GM18907 (cell line): ENCODE results near the gene CEBPG.

Experiments
- ATAC-seq: cut with Tn5 transposase; IDR thresholded peaks from one replicate; pipeline ENCODE4 v1.9.1; 2021; ENCODE audit warnings: mild to moderate bottlenecking, moderate library complexity; ENCODE audit not compliant: unreplicated experiment

Gene CEBPG

DNA sequence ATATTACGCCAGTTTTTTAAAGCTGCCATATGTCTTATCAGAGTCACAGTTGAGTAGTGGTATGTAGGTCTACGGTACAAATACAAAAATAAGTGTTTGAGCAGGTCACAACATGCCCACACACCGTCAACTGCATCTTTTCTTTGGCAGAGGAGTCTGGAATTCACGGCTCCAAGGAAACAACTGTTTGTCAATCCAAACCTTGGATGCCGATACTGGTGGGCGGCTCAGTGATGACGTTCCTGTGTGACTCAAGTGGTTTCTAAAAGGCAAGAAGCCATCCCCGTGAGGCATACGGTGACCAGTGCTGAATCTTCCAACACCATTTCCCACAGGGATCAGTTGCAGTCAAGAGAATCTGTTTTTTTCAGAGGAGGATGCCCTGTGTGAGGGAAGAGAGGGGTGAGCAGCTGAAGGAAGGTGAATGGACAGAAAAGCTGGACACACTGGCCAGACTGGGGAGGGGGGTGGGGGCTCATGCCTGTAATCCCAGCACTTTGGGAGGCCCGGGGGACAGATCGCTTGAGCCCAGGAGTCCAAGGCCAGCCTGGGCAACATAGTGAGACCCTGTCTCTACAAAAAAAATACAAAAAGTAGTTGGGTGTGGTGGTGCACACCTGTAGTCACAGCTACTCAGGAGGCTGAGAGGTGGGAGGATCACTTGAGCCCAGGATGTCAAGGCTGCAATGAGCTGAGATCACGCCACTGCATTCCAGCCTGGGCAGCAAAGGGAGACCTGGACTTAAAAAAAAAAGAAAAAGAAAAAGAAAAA, 22.8 kb upstream of the CEBPG start:
- ATAC-seq, result no peak

DNA sequence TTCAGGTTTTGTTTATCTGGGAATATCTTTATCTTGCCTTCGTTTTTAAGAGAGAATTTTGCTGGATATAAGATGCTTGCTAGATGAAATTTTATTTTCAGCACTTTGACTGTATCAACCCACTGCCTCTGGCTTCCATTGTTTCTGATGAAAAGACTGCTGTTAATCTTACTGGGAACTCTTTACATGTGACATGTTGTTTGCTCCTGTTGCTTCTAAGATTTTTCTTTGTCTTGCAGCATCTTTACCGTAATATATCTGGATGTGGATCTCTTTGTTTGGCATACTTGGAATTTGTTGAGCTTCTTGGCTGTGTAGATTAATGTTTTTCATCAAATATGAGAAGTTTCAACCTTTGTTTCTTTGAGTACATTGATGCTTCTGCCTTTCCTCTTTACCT, 18.0 kb upstream of the CEBPG start:
- ATAC-seq, result no peak

DNA sequence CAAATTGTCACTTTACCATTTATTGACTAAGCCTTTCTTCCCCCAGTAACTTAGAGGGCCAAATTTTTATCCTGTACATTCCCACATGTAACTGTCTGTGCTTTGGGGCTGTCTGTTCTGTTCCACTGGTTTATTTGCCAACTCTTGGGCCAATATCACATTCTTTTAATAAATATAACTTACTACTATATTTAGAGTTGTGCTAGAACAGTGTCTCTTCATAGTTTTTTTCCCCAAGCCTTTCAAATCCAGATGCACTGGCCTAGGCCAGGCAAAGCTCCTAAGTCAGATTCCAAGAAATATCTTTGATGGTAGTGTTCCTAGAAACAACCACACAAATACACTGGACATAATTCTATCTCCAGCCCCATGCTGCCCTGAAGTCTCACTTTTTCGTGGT, 16.0 kb upstream of the CEBPG start:
- ATAC-seq, result no peak

DNA sequence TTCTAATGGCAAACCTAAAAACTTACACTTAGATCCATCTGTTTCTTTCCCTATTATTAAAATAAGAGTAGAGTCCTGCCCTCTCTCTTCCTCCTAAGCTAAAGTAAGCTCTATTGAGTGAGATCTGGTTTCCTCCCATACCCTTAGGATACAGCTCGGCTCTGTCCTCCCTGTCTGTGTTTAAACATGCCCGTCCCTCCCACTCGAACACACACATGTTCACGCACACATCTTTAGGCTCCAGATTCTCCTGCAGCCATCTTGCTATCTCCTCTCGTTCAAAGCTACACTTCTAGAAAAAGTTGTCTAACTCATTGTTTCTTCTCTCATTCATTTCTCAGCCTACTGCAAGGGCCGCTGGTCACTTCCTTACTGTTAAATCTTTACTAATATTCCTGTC, 15.1 kb upstream of the CEBPG start:
- no peak for ATAC-seq

DNA sequence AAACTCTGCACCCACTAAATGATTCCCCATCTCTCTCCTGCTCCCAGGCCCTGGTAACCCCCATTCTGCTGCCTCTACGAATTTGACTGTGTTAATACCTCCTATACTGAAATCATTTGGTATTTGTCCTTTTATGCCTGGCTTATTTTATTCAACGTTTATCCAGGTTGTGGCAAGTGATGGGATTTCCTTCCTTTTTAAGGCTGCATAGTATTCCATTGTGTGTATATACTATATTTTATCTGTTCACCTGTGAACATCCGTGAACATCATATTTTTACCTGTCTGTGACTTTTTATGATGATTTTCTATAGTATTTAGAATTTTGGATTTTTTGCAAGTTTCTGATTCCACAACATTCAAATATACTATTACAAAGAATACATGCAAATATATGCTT, 13.9 kb upstream of the CEBPG start:
- no peak for ATAC-seq

DNA sequence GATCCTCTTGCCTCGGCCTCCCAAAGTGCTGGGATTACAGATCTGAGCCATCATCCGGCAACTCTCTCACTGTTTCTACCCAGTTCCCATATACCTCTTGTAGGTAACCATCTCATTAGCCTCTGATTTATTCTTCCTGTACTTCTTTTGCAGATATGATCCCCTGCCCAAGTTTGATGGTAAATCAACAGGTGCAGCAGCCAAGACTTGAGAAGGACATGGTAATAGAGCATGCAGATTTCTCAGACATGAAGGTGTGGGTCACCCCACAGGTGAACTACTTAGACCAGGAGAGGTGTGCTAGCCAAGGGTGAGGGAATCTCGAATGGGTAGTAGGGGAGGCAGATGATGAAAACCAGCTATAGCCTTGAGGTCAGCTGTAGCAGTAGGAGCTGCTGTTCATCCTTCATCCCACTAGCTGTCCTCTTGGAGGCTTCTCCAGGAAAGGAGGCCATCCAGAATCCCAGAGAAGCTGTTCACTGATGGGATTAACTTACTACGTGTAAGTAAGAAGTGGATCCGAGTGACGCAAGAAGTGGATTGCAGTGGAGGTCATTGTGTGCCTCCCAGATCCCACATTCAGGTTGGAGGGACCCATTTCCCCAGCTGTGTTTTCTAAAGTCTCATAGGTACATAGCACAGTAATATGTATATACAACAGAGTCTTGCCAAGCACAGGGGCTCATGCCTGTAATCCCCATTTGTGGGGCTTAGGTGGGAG, 10.8 kb upstream of the CEBPG start:
- ATAC-seq, result no peak

DNA sequence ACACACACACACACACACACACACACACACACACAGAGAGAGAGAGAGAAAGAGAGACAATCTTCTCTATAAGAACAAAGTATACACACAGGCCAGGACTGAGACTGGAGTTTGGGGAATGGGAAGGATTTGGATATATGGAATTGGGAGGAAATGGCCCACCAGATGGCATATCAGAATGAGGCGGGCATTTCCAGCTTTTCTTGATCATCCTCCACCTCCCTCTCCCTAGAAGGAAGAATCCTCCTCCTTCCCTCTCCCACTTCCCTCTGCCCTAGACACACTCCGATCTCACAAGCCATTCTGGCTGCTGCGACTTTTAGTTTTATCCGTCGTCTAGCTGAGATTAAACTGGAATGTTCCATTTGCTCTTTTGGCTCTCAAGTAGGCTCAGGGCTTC, 10.0 kb upstream of the CEBPG start:
- ATAC-seq, result no peak

DNA sequence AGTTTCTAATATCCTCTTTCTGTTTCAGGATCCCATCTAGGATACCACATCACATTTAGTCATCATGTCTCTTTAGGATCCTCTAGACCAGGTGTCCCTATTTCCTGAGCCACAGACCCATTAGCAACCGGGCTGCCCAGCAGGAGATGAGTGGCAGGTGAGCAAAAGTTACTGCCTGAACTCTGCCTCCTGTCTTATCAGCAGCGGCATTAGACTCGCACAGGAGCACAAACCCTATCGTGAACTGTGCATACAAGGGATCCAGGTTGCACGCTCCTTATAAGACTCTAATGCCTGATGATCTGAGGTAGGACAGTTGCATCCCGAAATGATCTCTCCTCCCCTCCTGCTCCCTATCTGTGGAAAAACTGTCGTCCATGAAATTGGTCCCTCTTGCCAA, 7.8 kb upstream of the CEBPG start:
- no peak for ATAC-seq

DNA sequence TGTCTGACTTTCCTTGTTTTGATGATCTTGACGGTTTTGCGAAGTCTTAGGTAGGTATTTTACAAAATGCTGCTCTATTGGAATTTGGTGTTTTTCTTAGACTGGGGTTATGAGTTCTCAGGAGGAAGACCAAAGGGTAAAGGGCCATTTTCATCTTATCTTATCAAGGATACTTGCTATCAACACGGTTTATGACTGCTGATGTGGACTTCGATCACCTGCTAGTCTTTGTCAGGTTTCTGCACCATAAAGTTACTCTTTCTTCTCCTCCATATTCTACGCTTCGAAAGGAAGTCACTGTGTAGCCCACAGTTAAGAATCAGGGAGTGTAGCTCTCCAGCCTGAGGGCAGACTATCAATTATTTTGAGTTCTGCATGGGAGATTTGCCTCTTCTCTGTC, 7.4 kb upstream of the CEBPG start:
- ATAC-seq, result no peak

DNA sequence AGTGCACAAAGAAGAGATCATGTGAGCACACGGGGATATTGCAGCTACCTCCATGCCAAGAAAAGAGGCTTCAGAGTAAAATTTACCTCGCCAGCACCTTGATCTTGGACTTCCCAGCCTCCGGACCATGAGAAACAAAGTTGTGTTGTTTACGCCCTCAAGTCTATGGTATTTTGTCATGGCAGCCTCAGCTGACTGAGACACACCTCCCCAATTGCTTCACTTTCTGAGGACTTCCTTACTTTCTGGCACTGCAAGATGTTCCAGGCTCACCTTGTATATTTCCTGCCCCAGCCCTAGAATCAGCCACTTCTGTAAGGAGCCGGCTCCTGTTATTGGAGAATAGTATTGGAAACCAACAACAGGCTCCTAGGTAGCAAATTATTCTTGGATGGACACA, 6.6 kb upstream of the CEBPG start:
- ATAC-seq, result no peak

DNA sequence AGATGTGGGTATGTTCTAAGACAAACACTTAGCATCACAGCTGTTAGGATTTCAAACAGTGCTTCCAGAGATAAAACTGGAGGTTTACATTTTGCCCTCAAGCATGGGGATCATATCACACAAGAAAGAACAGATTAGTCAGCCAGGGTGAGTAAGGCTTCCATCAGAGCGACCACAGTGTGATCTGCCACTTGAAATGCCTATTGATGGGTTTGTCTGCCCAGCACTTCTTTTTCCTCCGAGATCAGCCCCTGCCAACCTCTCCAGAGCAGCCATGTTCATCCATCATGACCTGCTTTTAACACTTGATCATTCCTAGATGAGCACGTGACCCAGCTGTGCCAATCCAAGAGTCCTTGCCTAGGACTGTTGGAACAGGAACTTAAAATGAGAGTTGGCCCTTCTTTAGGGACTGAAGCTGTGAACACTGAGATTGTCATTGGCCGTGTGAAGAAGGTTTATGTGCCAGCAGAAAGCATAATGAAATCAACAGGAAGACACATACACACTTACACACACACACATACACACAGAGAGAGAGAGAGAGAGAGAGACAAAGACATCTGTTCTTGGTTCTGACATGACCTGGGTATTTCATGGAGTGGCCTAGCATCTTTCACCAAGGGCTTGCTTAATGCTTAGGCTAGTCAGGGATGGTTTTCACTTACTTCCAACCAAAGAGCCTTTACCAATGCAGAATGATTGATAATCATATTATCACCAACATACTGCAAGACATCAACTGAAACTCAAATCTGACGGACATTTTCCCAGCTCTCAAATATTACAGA, 5.2 kb upstream of the CEBPG start:
- no peak for ATAC-seq

DNA sequence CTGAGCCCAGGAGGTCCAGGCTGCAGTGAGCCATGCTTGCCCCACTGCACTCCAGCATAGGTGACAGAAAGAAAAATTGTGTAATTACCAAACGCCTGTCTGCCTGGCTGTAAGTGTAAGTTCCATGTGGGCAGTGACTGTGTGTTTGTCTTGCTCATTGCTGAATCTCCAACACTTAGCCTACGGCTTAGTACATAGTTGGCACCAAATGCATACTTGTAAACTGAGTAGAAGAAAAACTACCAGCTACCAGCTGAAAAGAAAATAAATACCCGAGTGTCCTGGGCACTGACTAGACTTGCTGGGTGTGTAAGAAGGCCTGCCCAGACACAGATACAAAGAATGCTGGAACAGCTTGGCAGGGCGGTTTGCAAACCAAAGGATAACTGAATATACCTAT, 2.7 kb upstream of the CEBPG start:
- ATAC-seq, result no peak

DNA sequence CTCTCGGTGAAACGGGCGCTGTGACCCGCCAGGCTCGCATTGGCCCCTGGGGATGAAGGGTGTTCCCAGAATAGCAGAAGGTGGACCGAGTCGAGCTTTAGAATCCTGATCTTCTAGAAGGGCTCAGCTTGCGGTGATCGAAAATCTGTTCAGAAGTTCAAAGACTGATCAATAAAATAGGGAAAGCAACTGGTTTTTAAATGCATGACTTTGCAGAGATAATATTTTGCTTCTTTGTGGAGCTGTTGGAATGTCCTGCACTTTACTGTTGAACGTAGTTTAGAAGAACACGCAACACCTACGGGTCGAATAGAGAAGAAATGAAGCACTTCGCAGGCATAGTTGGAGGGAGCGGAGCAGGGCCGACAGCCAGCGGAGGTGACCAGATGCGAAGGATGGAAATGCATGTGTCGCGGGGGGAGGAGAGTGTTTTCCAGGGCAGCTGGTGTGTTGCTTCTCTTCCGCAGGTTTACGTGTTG, 766 bp downstream of the CEBPG start:
- ATAC-seq, result no peak

DNA sequence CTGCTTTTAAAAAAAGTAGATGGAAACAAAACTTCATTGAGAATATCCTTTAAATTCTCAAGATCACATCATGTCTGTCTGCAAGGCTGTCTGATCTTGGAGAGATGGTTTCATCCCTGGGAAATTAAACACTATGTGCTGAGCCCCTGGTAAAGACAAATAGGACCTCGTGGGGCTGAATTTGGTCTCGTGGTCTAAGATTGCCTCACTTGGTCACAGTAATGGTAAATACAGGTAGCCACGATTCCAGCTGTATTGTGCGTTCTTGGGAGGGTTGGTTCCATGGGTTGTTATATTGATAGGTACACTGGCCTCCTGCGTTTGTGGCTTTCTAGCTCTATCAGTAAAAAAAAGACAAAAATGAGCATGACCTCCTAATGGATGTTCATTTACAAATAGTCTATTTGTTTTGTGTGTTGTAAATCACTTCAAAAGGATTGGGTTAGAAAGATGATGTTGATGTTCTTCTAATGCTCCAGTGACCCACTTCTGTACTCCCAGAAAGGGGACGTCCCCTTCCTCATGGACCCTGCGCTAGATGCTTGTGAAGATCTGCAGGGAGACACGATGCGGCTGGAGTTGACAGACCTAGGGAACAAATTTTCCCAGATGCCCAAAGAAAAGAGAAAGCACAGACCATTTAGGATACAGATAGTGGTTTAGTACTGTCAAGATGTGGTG, 1.8 kb downstream of the CEBPG start:
- ATAC-seq, result no peak

DNA sequence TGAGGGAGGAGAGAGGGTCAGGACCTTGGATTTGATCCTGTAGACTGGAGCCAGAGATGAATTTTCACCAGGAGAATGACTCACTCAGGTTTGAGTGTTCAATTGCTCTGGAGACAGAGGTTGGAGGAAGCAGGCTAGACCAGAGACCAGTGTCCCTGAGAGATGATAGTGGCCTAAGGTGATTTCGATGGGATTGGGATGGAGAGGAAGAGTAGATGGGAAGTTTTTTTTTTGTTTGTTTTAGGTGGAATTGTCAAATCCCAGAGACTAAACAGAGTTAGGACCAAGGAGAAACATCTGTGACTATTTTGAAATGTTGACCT, 2.3 kb downstream of the CEBPG start:
- no peak for ATAC-seq

DNA sequence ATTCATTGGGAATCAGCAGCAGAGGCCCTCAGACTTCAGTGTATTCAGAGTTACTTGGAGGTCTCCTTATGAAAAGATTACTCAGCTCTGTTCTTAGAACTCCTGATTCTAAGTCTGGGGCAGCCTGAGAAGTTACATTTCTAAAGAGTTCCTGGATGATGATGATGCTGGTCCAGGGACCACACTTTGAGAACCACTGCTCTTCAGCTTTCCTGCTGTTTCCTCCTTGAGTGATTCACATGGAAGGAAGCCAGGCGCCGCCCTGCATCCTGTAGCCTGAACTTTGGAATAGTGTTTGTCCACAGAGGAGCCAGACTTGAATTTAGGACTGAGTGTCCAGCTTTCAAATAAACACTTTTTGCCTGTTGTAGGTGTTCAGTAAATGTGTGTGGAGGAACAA, 2.9 kb downstream of the CEBPG start:
- no peak for ATAC-seq

DNA sequence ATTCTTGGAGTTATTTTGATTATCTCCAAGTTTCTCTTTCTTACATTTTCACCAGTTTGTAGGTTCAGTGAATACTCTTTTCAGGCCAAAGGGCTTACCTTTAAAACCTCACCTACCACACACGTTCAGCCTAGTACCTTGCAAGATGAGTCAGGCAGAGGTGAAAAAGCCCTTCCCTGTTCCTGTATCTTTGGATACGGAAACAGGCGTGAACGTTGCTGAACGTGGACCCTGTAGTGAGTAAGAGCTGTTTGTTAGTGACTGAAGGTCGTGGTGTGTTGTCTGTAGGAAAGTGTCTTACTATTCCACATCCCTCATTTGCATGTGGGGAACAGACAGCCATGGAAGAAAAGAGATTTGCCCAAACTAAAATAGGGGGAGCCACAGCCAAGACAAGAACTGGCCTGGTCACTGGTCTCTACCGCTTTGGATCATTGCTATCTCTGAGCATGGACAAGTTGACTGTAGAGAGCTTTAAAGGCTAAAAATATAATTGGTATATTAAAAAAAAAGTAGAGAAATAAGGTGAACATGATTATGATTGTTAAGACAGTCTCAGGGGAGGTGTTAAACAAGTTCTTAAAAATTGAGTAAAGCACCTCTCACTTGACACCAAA, 3.5 kb downstream of the CEBPG start:
- no peak for ATAC-seq

DNA sequence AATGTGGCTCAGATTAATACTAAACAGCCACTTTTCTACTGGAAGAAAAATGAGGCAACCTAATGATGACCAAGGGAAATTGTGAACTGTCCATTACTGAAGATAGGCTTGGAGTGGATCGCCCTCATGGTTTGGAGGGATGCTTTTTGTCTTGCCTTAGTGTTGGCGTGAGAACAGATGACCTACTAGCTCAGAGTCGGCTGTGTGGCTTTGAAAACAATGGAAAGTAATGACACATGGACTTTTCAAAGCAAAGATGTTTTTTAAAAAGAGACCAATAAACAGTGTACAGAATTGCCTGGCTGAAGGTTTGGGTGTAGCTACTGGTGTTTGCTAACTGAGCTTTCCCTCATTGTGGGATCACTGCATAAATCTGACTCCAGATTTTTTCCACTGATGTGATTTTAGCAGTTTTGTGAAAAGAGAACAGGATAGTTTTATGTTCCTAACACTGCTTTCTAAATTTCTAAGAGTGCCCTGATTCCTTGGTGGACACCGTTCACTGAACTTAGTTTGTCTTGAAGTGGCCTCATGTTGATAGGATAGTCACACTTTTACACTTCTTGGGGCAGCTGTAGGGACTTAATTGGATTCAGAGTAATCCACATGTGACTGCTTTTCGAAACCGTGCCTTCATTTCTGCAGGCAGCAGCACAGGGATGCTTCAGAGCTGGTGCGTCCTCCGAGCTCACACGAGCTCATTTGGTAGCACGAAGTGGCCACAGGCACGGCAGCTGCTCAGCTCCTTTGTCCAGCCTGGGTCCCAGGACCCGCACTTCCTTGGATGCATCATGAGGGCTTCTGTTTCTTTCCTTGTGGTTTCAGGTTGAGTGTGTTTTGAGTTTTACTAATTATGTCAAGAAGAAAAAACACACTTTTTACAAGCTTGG, 4.3 kb downstream of the CEBPG start:
- no peak for ATAC-seq

DNA sequence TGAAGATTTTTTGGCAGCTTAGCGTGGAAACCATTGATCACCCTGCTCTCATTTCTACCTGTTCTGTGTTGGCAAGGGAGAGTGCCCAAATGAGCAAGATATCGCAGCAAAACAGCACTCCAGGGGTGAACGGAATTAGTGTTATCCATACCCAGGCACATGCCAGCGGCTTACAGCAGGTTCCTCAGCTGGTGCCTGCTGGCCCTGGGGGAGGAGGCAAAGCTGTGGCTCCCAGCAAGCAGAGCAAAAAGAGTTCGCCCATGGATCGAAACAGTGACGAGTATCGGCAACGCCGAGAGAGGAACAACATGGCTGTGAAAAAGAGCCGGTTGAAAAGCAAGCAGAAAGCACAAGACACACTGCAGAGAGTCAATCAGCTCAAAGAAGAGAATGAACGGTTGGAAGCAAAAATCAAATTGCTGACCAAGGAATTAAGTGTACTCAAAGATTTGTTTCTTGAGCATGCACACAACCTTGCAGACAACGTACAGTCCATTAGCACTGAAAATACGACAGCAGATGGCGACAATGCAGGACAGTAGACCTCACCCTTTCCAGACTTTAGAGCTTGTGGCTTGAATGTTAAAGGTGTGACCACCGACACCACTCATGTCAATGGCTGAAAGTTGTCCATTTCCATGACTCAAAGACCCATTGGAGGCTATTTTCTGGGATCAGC, 5.8 kb downstream of the CEBPG start:
- no peak for ATAC-seq
